GM23338 (cell line): ENCODE results near the gene IDH3A. TPM values are rescaled to one million over a fixed set of nuclear protein-coding genes. Genes with fewer than 3 reads are reported as not detected.

ENCODE experiments used
- ATAC-seq: fragments of 200-7000 bp; cut with Tn5 transposase; 3 replicates; pipeline ENCODE4 v1.9.1; 2020
- DNase-seq: peaks from one replicate; pipeline ENCODE4 v3.0.0-alpha.2; 2015; ENCODE audit warnings: low spot score
- H2AFZ ChIP-seq: fragments of 200-600 bp; sonication (generic); 2 replicates; pipeline ENCODE4 v1.8.0; 2016; ENCODE audit warnings: antibody characterized with exemption, mild to moderate bottlenecking, moderate library complexity
- H3F3A ChIP-seq: fragments of 200-600 bp; sonication (generic); replicated peaks from 2 replicates; pipeline ENCODE4 v1.8.0; 2017; ENCODE audit warnings: antibody characterized with exemption, mixed run types, low read depth
- H3K27ac ChIP-seq: fragments of 200-600 bp; sonication (generic); 2 replicates; pipeline ENCODE4 v1.6.1; 2016; ENCODE audit warnings: low read depth
- H3K27me3 ChIP-seq: fragments of 200-600 bp; sonication (generic); 2 replicates; pipeline ENCODE4 v1.8.0; 2016; ENCODE audit warnings: mild to moderate bottlenecking, mixed run types, moderate library complexity; ENCODE audit not compliant: insufficient read depth
- H3K36me3 ChIP-seq: fragments of 200-600 bp; sonication (generic); 2 replicates; pipeline ENCODE4 v1.8.0; 2016; ENCODE audit warnings: mild to moderate bottlenecking; ENCODE audit not compliant: insufficient read depth
- H3K4me1 ChIP-seq: fragments of 200-600 bp; sonication (generic); 2 replicates; pipeline ENCODE4 v1.8.0; 2016; ENCODE audit warnings: mild to moderate bottlenecking, moderate library complexity; ENCODE audit not compliant: insufficient read depth
- H3K4me2 ChIP-seq: fragments of 200-600 bp; sonication (generic); 2 replicates; pipeline ENCODE4 v1.7.1; 2017; ENCODE audit warnings: mixed run types
- H3K4me3 ChIP-seq: fragments of 200-600 bp; sonication (generic); 2 replicates; pipeline ENCODE4 v1.6.1; 2016; ENCODE audit warnings: mixed run types
- H3K79me2 ChIP-seq: fragments of 200-600 bp; sonication (generic); replicated peaks from 2 replicates; pipeline ENCODE4 v1.8.0; 2017; ENCODE audit warnings: mild to moderate bottlenecking; ENCODE audit not compliant: insufficient read depth
- H3K9me2 ChIP-seq: fragments of 200-600 bp; sonication (generic); 2 replicates; pipeline ENCODE4 v1.8.0; 2017; ENCODE audit not compliant: insufficient read depth
- H4K20me1 ChIP-seq: fragments of 200-600 bp; sonication (generic); replicated peaks from 2 replicates; pipeline ENCODE4 v1.8.0; 2017; ENCODE audit warnings: mild to moderate bottlenecking; ENCODE audit not compliant: insufficient read depth
- H3K27ac Mint-ChIP-seq: 2 replicates; pipeline ENCODE4 v1.8.0; 2020; ENCODE audit warnings: inconsistent platforms, mild to moderate bottlenecking, moderate library complexity, mixed read lengths
- H3K27me3 Mint-ChIP-seq: 3 replicates; pipeline ENCODE4 v1.8.0; 2022; ENCODE audit warnings: low read depth, mild to moderate bottlenecking, moderate library complexity, mixed read lengths, inconsistent platforms; ENCODE audit not compliant: insufficient read depth, poor library complexity
- H3K36me3 Mint-ChIP-seq: 3 replicates; pipeline ENCODE4 v1.8.0; 2021; ENCODE audit warnings: low read depth, mild to moderate bottlenecking, inconsistent platforms, moderate library complexity, mixed read lengths
- H3K4me1 Mint-ChIP-seq: 3 replicates; pipeline ENCODE4 v1.8.0; 2020; ENCODE audit warnings: mild to moderate bottlenecking, inconsistent platforms, mixed read lengths
- H3K4me3 Mint-ChIP-seq: 3 replicates; pipeline ENCODE4 v1.8.0; 2021; ENCODE audit warnings: moderate library complexity, mild to moderate bottlenecking, inconsistent platforms, mixed read lengths
- H3K9me3 Mint-ChIP-seq: 3 replicates; pipeline ENCODE4 v1.8.0; 2020; ENCODE audit warnings: moderate library complexity, mild to moderate bottlenecking, inconsistent platforms, mixed read lengths
- CTCF ChIP-seq, 2 experiments: fragments of 200-600 bp in 1 of 2; sonication (generic) in 1 of 2; conservative IDR thresholded peaks; 2 replicates each; pipeline versions ENCODE4 v1.5.1 to v1.6.1; 2016 to 2017; ENCODE audit warnings: antibody characterized with exemption in 2 of 2, low read depth in 2 of 2, mild to moderate bottlenecking in 2 of 2, moderate library complexity in 1 of 2
- ETS1 ChIP-seq: IDR thresholded peaks from 2 replicates; pipeline ENCODE4 v1.6.1; 2016; ENCODE audit warnings: antibody characterized with exemption
- EZH2 ChIP-seq: fragments of 200-600 bp; sonication (generic); IDR thresholded peaks from one replicate; pipeline ENCODE4 v1.8.0; 2017; ENCODE audit warnings: antibody characterized with exemption, mild to moderate bottlenecking, low read depth; ENCODE audit not compliant: unreplicated experiment
- EZH2phosphoT487 ChIP-seq: fragments of 200-600 bp; sonication (generic); IDR thresholded peaks from one replicate; pipeline ENCODE4 v1.8.1; 2018; ENCODE audit warnings: antibody characterized with exemption; ENCODE audit not compliant: unreplicated experiment
- JUNB ChIP-seq: IDR thresholded peaks from one replicate; pipeline ENCODE4 v1.6.1; 2016; ENCODE audit warnings: antibody characterized with exemption; ENCODE audit not compliant: unreplicated experiment
- NANOG ChIP-seq: IDR thresholded peaks from 2 replicates; pipeline ENCODE4 v1.6.1; 2016; ENCODE audit warnings: antibody characterized with exemption, borderline replicate concordance
- POLR2AphosphoS5 ChIP-seq: IDR thresholded peaks from 2 replicates; pipeline ENCODE4 v1.6.1; 2016; ENCODE audit warnings: antibody characterized with exemption, low read depth
- REST ChIP-seq: IDR thresholded peaks from one replicate; pipeline ENCODE4 v1.6.1; 2018; ENCODE audit warnings: antibody characterized with exemption; ENCODE audit not compliant: unreplicated experiment
- STAT1 ChIP-seq: IDR thresholded peaks from one replicate; pipeline ENCODE4 v1.6.1; 2016; ENCODE audit warnings: antibody characterized with exemption; ENCODE audit not compliant: unreplicated experiment
- ZNF114 ChIP-seq: fragments of 250-450 bp; sonication (Bioruptor Pico); IDR thresholded peaks from 2 replicates; pipeline ENCODE4 v1.5.0; 2020; ENCODE audit warnings: mild to moderate bottlenecking, moderate library complexity
- ZNF331 ChIP-seq: fragments of 250-450 bp; sonication (Bioruptor Pico); IDR thresholded peaks from 2 replicates; pipeline ENCODE4 v1.5.0; 2020; ENCODE audit warnings: low read depth, mild to moderate bottlenecking, moderate library complexity
- ZNF462 ChIP-seq: fragments of 250-450 bp; sonication (Bioruptor Pico); IDR thresholded peaks from 2 replicates; pipeline ENCODE4 v1.5.0; 2020; ENCODE audit warnings: mild to moderate bottlenecking, moderate library complexity
- polyA plus RNA-seq: library from polyadenylated mRNA; unstranded; fragments of >200 nt; fragmentation: Nextera tagmentation; extraction: Ambion mirVana; gene quantifications from 2 replicates; pipeline ENCODE4 v1.2.1, GENCODE V29; 2016
- total RNA-seq: library from RNA; depleted of rRNA; stranded (reverse); fragments of >200 nt; shearing (Covaris generic); gene quantifications from 2 replicates; pipeline ENCODE4 v1.2.3, GENCODE V29; 2014

Gene IDH3A
- total and polyA plus RNA-seq, 2 experiments from 2014 or later = 24.1 to 41.6 TPM

GRCh38 chr15:78182336-78182700 is 33.2 kb downstream of the IDH3A start (continued):
- no peak for TF ChIP-seq REST
- no peak for TF ChIP-seq ETS1
- no peak for TF ChIP-seq ZNF114 (CRISPR knock-in tag)
- no peak for TF ChIP-seq STAT1
- no peak for TF ChIP-seq JUNB
- no peak for TF ChIP-seq EZH2

- no peaks in the 10 kb centered on the region for H3K9me3 Mint-ChIP-seq
- no peaks in the 10 kb centered on the region for H3K79me2 ChIP-seq
- no peak overlapping the region for H2AFZ ChIP-seq
- H3K4me3 Mint-ChIP-seq = no peak overlapping the region
- no peak for ATAC-seq
- no peaks in the 10 kb centered on the region for H3K27me3 ChIP-seq
- H3K27me3 Mint-ChIP-seq = no peaks in the 10 kb centered on the region
- no peaks in the 10 kb centered on the region; the same call in 1 of the 2 replicates for H4K20me1 ChIP-seq
- no peaks in the 10 kb centered on the region for H3K36me3 Mint-ChIP-seq
- H3K9me2 ChIP-seq = no peaks in the 10 kb centered on the region
- no peaks in the 10 kb centered on the region for H3K36me3 ChIP-seq
- no peak for DNase-seq
- H3K4me1 ChIP-seq = no peaks in the 10 kb centered on the region
- no peaks in the 10 kb centered on the region for H3F3A ChIP-seq
- H3K4me3 ChIP-seq = no peak overlapping the region
- no peak overlapping the region for H3K27ac ChIP-seq
- peaks cover 4% of the 10 kb centered on the region; the same call in 2 of the 3 replicates for H3K4me1 Mint-ChIP-seq
- no peak overlapping the region for H3K4me2 ChIP-seq
- H3K27ac Mint-ChIP-seq = no peak overlapping the region
- TF ChIP-seq CTCF (conservative IDR thresholded peaks at IDR 0.05; ENCODE audit: low read depth in 2 of 2) (no peak), ZNF114 (CRISPR knock-in tag) (no peak), ZNF462 (CRISPR knock-in tag) (no peak), ZNF331 (CRISPR knock-in tag) (no peak), POLR2AphosphoS5 (no peak), JUNB (no peak), ETS1 (no peak), NANOG (no peak), STAT1 (no peak), EZH2phosphoT487 (no peak)
Measured at GRCh38 chr15:78182821-78183220, 33.7 kb downstream of the IDH3A start.
